GM23338 (cell line): ENCODE measurements around the gene BOD1. TPM values are rescaled to one million over a fixed set of nuclear protein-coding genes. Genes with fewer than 3 reads are reported as not detected.

Source experiments
- ATAC-seq: fragments of 200-7000 bp; cut with Tn5 transposase; 3 replicates; pipeline ENCODE4 v1.9.1; 2020
- DNase-seq: peaks from one replicate; pipeline ENCODE4 v3.0.0-alpha.2; 2015; ENCODE audit warnings: low spot score
- H2AFZ ChIP-seq: fragments of 200-600 bp; sonication (generic); 2 replicates; pipeline ENCODE4 v1.8.0; 2016; ENCODE audit warnings: antibody characterized with exemption, mild to moderate bottlenecking, moderate library complexity
- H3F3A ChIP-seq: fragments of 200-600 bp; sonication (generic); replicated peaks from 2 replicates; pipeline ENCODE4 v1.8.0; 2017; ENCODE audit warnings: antibody characterized with exemption, mixed run types, low read depth
- H3K27ac ChIP-seq: fragments of 200-600 bp; sonication (generic); 2 replicates; pipeline ENCODE4 v1.6.1; 2016; ENCODE audit warnings: low read depth
- H3K27me3 ChIP-seq: fragments of 200-600 bp; sonication (generic); 2 replicates; pipeline ENCODE4 v1.8.0; 2016; ENCODE audit warnings: mild to moderate bottlenecking, mixed run types, moderate library complexity; ENCODE audit not compliant: insufficient read depth
- H3K36me3 ChIP-seq: fragments of 200-600 bp; sonication (generic); 2 replicates; pipeline ENCODE4 v1.8.0; 2016; ENCODE audit warnings: mild to moderate bottlenecking; ENCODE audit not compliant: insufficient read depth
- H3K4me1 ChIP-seq: fragments of 200-600 bp; sonication (generic); 2 replicates; pipeline ENCODE4 v1.8.0; 2016; ENCODE audit warnings: mild to moderate bottlenecking, moderate library complexity; ENCODE audit not compliant: insufficient read depth
- H3K4me2 ChIP-seq: fragments of 200-600 bp; sonication (generic); 2 replicates; pipeline ENCODE4 v1.7.1; 2017; ENCODE audit warnings: mixed run types
- H3K4me3 ChIP-seq: fragments of 200-600 bp; sonication (generic); 2 replicates; pipeline ENCODE4 v1.6.1; 2016; ENCODE audit warnings: mixed run types
- H3K79me2 ChIP-seq: fragments of 200-600 bp; sonication (generic); replicated peaks from 2 replicates; pipeline ENCODE4 v1.8.0; 2017; ENCODE audit warnings: mild to moderate bottlenecking; ENCODE audit not compliant: insufficient read depth
- H3K9me2 ChIP-seq: fragments of 200-600 bp; sonication (generic); 2 replicates; pipeline ENCODE4 v1.8.0; 2017; ENCODE audit not compliant: insufficient read depth
- H4K20me1 ChIP-seq: fragments of 200-600 bp; sonication (generic); replicated peaks from 2 replicates; pipeline ENCODE4 v1.8.0; 2017; ENCODE audit warnings: mild to moderate bottlenecking; ENCODE audit not compliant: insufficient read depth
- H3K27ac Mint-ChIP-seq: 2 replicates; pipeline ENCODE4 v1.8.0; 2020; ENCODE audit warnings: inconsistent platforms, mild to moderate bottlenecking, moderate library complexity, mixed read lengths
- H3K27me3 Mint-ChIP-seq: 3 replicates; pipeline ENCODE4 v1.8.0; 2022; ENCODE audit warnings: low read depth, mild to moderate bottlenecking, moderate library complexity, mixed read lengths, inconsistent platforms; ENCODE audit not compliant: insufficient read depth, poor library complexity
- H3K36me3 Mint-ChIP-seq: 3 replicates; pipeline ENCODE4 v1.8.0; 2021; ENCODE audit warnings: low read depth, mild to moderate bottlenecking, inconsistent platforms, moderate library complexity, mixed read lengths
- H3K4me1 Mint-ChIP-seq: 3 replicates; pipeline ENCODE4 v1.8.0; 2020; ENCODE audit warnings: mild to moderate bottlenecking, inconsistent platforms, mixed read lengths
- H3K4me3 Mint-ChIP-seq: 3 replicates; pipeline ENCODE4 v1.8.0; 2021; ENCODE audit warnings: moderate library complexity, mild to moderate bottlenecking, inconsistent platforms, mixed read lengths
- H3K9me3 Mint-ChIP-seq: 3 replicates; pipeline ENCODE4 v1.8.0; 2020; ENCODE audit warnings: moderate library complexity, mild to moderate bottlenecking, inconsistent platforms, mixed read lengths
- CREB1 ChIP-seq: fragments of 250-450 bp; sonication (Bioruptor Pico); IDR thresholded peaks from 2 replicates; pipeline ENCODE4 v1.5.0; 2020; ENCODE audit warnings: low read depth, mild to moderate bottlenecking, moderate library complexity
- EZH2phosphoT487 ChIP-seq: fragments of 200-600 bp; sonication (generic); IDR thresholded peaks from one replicate; pipeline ENCODE4 v1.8.1; 2018; ENCODE audit warnings: antibody characterized with exemption; ENCODE audit not compliant: unreplicated experiment
- NANOG ChIP-seq: IDR thresholded peaks from 2 replicates; pipeline ENCODE4 v1.6.1; 2016; ENCODE audit warnings: antibody characterized with exemption, borderline replicate concordance
- REST ChIP-seq: IDR thresholded peaks from one replicate; pipeline ENCODE4 v1.6.1; 2018; ENCODE audit warnings: antibody characterized with exemption; ENCODE audit not compliant: unreplicated experiment
- STAT1 ChIP-seq: IDR thresholded peaks from one replicate; pipeline ENCODE4 v1.6.1; 2016; ENCODE audit warnings: antibody characterized with exemption; ENCODE audit not compliant: unreplicated experiment
- ZNF114 ChIP-seq: fragments of 250-450 bp; sonication (Bioruptor Pico); IDR thresholded peaks from 2 replicates; pipeline ENCODE4 v1.5.0; 2020; ENCODE audit warnings: mild to moderate bottlenecking, moderate library complexity
- ZNF331 ChIP-seq: fragments of 250-450 bp; sonication (Bioruptor Pico); IDR thresholded peaks from 2 replicates; pipeline ENCODE4 v1.5.0; 2020; ENCODE audit warnings: low read depth, mild to moderate bottlenecking, moderate library complexity
- polyA plus RNA-seq: library from polyadenylated mRNA; unstranded; fragments of >200 nt; fragmentation: Nextera tagmentation; extraction: Ambion mirVana; gene quantifications from 2 replicates; pipeline ENCODE4 v1.2.1, GENCODE V29; 2016
- total RNA-seq: library from RNA; depleted of rRNA; stranded (reverse); fragments of >200 nt; shearing (Covaris generic); gene quantifications from 2 replicates; pipeline ENCODE4 v1.2.3, GENCODE V29; 2014
- TF ChIP-seq, protein P1 (sequence below), 2 experiments: fragments of 200-600 bp in 1 of 2; sonication (generic) in 1 of 2; conservative IDR thresholded peaks; 2 replicates each; pipeline versions ENCODE4 v1.5.1 to v1.6.1; 2016 to 2017; ENCODE audit warnings: antibody characterized with exemption in 2 of 2, low read depth in 2 of 2, mild to moderate bottlenecking in 2 of 2, moderate library complexity in 1 of 2
- TF ChIP-seq, protein P2 (sequence below): fragments of 250-450 bp; sonication (Bioruptor Pico); IDR thresholded peaks from 2 replicates; pipeline ENCODE4 v1.5.0; 2020; ENCODE audit warnings: mild to moderate bottlenecking, moderate library complexity

Gene BOD1
- total and polyA plus RNA-seq, 2 experiments from 2014 or later: 94.7 to 141 TPM

DNA sequence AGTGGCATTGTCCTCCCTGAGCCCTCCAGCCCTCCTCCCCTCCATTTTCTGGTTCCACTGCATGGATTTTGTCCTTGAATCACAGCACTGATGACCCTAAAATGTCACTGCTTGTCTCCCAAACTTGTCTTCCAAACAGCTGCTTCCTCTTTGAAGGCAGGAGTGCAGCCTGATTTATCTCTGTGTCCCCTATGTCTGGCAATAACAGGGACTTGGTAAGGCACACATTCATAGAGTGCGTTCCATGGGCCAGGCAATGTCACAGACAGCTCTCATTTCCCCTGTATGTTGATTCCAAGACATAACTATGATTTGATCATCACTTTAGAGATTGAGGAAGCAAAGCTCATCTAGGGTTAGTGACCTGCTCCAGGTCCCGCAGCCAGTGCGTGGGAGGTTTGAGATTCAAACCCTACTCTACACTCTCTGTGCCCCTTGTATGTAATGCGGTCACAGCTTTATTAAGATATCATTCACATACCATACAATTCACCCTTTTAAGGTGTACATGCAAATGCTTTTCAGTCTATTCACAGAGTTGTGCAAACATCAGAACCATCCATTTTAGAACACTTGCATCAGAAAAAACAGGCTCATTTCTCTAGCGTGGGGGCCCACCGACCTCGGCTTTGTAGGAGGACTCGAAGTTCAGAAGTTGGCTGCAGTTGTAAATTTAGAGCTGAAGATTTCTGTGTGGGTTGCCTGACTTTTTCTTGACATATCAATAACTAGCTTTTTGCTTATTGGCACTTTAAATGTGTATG, 28.4 kb upstream of the BOD1 start:
- ATAC-seq (no peak), DNase-seq (no peak)
- H3K27ac ChIP-seq: no peak overlapping the region
- 0 out of 2 replicates have a peak overlapping the region, but pooled peaks have one; percentile 0 for H3K4me2 ChIP-seq
- TF ChIP-seq CREB1 (CRISPR knock-in tag): no peak
- 0 out of 2 replicates have a peak overlapping the region, but pooled peaks have one; percentile 3 for H2AFZ ChIP-seq
- H3K27ac Mint-ChIP-seq: no peak overlapping the region
- no peaks in the 10 kb centered on the region for H4K20me1 ChIP-seq
- no peaks in the 10 kb centered on the region for H3K9me2 ChIP-seq
- no peak overlapping the region for H3K4me3 ChIP-seq
- H3K27me3 Mint-ChIP-seq: peaks cover 12% of the 10 kb centered on the region
- H3K4me1 ChIP-seq: peaks cover 40% of the 10 kb centered on the region
- H3K36me3 Mint-ChIP-seq: no peaks in the 10 kb centered on the region
- no peaks in the 10 kb centered on the region for H3K27me3 ChIP-seq
- H3K9me3 Mint-ChIP-seq: no peaks in the 10 kb centered on the region; the same call in 2 of the 3 replicates
- no peaks in the 10 kb centered on the region for H3K79me2 ChIP-seq
- no peaks in the 10 kb centered on the region for H3F3A ChIP-seq
- no peaks in the 10 kb centered on the region for H3K36me3 ChIP-seq
- peaks cover 56% of the 10 kb centered on the region for H3K4me1 Mint-ChIP-seq
- no peak overlapping the region; the same call in 2 of the 3 replicates for H3K4me3 Mint-ChIP-seq

DNA sequence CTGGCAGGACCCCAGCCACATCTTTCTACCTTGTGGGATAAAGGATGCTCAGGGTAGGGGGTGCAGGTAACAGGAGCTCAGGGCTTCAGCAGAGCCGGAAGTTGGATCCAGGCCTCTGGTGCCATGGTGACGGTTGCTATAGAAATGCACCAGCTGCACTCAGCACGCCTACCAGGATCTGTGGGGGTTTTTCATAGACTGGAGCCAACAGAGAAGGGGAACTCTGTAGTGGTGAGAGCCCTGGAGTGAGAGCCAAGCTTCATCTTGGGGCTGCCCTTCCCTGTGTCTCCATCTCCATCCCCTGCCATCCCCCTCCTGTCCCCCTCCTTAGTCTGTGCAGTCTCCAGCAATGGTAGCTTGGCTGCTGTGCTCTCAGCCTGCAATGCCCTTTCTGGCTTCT, 27.5 kb upstream of the BOD1 start:
- H4K20me1 ChIP-seq: no peaks in the 10 kb centered on the region
- H3K9me2 ChIP-seq: no peaks in the 10 kb centered on the region
- no peaks in the 10 kb centered on the region for H3F3A ChIP-seq
- H3K4me3 Mint-ChIP-seq: no peak overlapping the region
- H3K4me3 ChIP-seq: no peak overlapping the region
- no peaks in the 10 kb centered on the region for H3K79me2 ChIP-seq
- peak; percentile 90 for DNase-seq
- no peaks in the 10 kb centered on the region for H3K27me3 ChIP-seq
- peaks cover 40% of the 10 kb centered on the region for H3K4me1 ChIP-seq
- H2AFZ ChIP-seq: no peak overlapping the region
- H3K9me3 Mint-ChIP-seq: no peaks in the 10 kb centered on the region
- H3K4me2 ChIP-seq: 0 out of 2 replicates have a peak overlapping the region, but pooled peaks have one; percentile 51
- H3K36me3 Mint-ChIP-seq: no peaks in the 10 kb centered on the region
- no peaks in the 10 kb centered on the region for H3K36me3 ChIP-seq
- H3K27ac Mint-ChIP-seq: peak overlapping the region; percentile 34; the same call in 1 of the 2 replicates
- H3K27me3 Mint-ChIP-seq: peaks cover 13% of the 10 kb centered on the region
- H3K4me1 Mint-ChIP-seq: peaks cover 58% of the 10 kb centered on the region
- ATAC-seq: peak; percentile 92
- H3K27ac ChIP-seq: 0 out of 2 replicates have a peak overlapping the region, but pooled peaks have one; percentile 66
- TF ChIP-seq REST (no peak), STAT1 (no peak), ZNF331 (CRISPR knock-in tag) (no peak), EZH2phosphoT487 (no peak), NANOG (no peak), ZNF114 (CRISPR knock-in tag) (no peak)
- TF ChIP-seq, protein P1, sequence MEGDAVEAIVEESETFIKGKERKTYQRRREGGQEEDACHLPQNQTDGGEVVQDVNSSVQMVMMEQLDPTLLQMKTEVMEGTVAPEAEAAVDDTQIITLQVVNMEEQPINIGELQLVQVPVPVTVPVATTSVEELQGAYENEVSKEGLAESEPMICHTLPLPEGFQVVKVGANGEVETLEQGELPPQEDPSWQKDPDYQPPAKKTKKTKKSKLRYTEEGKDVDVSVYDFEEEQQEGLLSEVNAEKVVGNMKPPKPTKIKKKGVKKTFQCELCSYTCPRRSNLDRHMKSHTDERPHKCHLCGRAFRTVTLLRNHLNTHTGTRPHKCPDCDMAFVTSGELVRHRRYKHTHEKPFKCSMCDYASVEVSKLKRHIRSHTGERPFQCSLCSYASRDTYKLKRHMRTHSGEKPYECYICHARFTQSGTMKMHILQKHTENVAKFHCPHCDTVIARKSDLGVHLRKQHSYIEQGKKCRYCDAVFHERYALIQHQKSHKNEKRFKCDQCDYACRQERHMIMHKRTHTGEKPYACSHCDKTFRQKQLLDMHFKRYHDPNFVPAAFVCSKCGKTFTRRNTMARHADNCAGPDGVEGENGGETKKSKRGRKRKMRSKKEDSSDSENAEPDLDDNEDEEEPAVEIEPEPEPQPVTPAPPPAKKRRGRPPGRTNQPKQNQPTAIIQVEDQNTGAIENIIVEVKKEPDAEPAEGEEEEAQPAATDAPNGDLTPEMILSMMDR (conservative IDR thresholded peaks at IDR 0.05; ENCODE audit: low read depth in 2 of 2): no peak
- TF ChIP-seq, protein P2, sequence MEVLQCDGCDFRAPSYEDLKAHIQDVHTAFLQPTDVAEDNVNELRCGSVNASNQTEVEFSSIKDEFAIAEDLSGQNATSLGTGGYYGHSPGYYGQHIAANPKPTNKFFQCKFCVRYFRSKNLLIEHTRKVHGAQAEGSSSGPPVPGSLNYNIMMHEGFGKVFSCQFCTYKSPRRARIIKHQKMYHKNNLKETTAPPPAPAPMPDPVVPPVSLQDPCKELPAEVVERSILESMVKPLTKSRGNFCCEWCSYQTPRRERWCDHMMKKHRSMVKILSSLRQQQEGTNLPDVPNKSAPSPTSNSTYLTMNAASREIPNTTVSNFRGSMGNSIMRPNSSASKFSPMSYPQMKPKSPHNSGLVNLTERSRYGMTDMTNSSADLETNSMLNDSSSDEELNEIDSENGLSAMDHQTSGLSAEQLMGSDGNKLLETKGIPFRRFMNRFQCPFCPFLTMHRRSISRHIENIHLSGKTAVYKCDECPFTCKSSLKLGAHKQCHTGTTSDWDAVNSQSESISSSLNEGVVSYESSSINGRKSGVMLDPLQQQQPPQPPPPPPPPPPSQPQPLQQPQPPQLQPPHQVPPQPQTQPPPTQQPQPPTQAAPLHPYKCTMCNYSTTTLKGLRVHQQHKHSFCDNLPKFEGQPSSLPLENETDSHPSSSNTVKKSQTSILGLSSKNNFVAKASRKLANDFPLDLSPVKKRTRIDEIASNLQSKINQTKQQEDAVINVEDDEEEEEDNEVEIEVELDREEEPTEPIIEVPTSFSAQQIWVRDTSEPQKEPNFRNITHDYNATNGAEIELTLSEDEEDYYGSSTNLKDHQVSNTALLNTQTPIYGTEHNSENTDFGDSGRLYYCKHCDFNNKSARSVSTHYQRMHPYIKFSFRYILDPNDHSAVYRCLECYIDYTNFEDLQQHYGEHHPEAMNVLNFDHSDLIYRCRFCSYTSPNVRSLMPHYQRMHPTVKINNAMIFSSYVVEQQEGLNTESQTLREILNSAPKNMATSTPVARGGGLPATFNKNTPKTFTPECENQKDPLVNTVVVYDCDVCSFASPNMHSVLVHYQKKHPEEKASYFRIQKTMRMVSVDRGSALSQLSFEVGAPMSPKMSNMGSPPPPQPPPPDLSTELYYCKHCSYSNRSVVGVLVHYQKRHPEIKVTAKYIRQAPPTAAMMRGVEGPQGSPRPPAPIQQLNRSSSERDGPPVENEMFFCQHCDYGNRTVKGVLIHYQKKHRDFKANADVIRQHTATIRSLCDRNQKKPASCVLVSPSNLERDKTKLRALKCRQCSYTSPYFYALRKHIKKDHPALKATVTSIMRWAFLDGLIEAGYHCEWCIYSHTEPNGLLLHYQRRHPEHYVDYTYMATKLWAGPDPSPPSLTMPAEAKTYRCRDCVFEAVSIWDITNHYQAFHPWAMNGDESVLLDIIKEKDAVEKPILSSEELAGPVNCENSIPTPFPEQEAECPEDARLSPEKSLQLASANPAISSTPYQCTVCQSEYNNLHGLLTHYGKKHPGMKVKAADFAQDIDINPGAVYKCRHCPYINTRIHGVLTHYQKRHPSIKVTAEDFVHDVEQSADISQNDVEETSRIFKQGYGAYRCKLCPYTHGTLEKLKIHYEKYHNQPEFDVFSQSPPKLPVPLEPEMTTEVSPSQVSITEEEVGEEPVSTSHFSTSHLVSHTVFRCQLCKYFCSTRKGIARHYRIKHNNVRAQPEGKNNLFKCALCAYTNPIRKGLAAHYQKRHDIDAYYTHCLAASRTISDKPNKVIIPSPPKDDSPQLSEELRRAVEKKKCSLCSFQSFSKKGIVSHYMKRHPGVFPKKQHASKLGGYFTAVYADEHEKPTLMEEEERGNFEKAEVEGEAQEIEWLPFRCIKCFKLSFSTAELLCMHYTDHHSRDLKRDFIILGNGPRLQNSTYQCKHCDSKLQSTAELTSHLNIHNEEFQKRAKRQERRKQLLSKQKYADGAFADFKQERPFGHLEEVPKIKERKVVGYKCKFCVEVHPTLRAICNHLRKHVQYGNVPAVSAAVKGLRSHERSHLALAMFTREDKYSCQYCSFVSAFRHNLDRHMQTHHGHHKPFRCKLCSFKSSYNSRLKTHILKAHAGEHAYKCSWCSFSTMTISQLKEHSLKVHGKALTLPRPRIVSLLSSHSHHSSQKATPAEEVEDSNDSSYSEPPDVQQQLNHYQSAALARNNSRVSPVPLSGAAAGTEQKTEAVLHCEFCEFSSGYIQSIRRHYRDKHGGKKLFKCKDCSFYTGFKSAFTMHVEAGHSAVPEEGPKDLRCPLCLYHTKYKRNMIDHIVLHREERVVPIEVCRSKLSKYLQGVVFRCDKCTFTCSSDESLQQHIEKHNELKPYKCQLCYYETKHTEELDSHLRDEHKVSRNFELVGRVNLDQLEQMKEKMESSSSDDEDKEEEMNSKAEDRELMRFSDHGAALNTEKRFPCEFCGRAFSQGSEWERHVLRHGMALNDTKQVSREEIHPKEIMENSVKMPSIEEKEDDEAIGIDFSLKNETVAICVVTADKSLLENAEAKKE (CRISPR knock-in tag): no peak
